Natural killer cell (primary cell): ENCODE data around the gene SLC23A2. TPM values are rescaled to one million over a fixed set of nuclear protein-coding genes. Genes with fewer than 3 reads are reported as not detected.

Experiments
- ATAC-seq, 3 donors: fragments of 150-1000 bp in 2 of 3; fragments of 200-7000 bp in 1 of 3; cut with Tn5 transposase; 1 replicate in 1 of 3; 2 replicates in 2 of 3; pipeline ENCODE4 v1.10.0; 2021; ENCODE audit warnings: mild to moderate bottlenecking in 2 of 3, moderate library complexity in 2 of 3
- DNase-seq, 2 donors: peaks; one replicate each; pipeline versions ENCODE4 v3.0.0 to v3.0.0-alpha.2; 2013 to 2021; ENCODE audit warnings: mixed read lengths in 1 of 2
- H3K27ac ChIP-seq: one replicate; pipeline ENCODE4 v1.5.1; 2013; ENCODE audit warnings: mild to moderate bottlenecking, low read length
- H3K27me3 ChIP-seq: one replicate; pipeline ENCODE4 v1.6.1; 2013; ENCODE audit warnings: low read length; ENCODE audit not compliant: control insufficient read depth, insufficient read depth
- H3K36me3 ChIP-seq: one replicate; pipeline ENCODE4 v1.6.1; 2013; ENCODE audit warnings: low read length; ENCODE audit not compliant: control insufficient read depth, insufficient read depth
- H3K4me1 ChIP-seq: one replicate; pipeline ENCODE4 v1.6.1; 2013; ENCODE audit warnings: low read length; ENCODE audit not compliant: control insufficient read depth, insufficient read depth
- H3K4me3 ChIP-seq: one replicate; pipeline ENCODE4 v1.5.1; 2013; ENCODE audit warnings: low read length
- H3K9me3 ChIP-seq: one replicate; pipeline ENCODE4 v1.6.1; 2013; ENCODE audit warnings: low read length; ENCODE audit not compliant: control insufficient read depth, insufficient read depth
- H3K27ac Mint-ChIP-seq, 2 donors: one replicate each; pipeline ENCODE4 v1.8.0; 2022; ENCODE audit warnings: mild to moderate bottlenecking in 2 of 2, mixed read lengths in 2 of 2, moderate library complexity in 1 of 2
- H3K27me3 Mint-ChIP-seq, 2 donors: one replicate each; pipeline ENCODE4 v1.8.0; 2022; ENCODE audit warnings: low read depth in 2 of 2, mixed read lengths in 2 of 2
- H3K36me3 Mint-ChIP-seq: one replicate; pipeline ENCODE4 v1.8.0; 2022; ENCODE audit warnings: mixed read lengths
- H3K4me1 Mint-ChIP-seq, 2 donors: one replicate each; pipeline ENCODE4 v1.8.0; 2022; ENCODE audit warnings: mixed read lengths in 2 of 2
- H3K4me3 Mint-ChIP-seq: one replicate; pipeline ENCODE4 v1.8.0; 2022; ENCODE audit warnings: mild to moderate bottlenecking, moderate library complexity, mixed read lengths
- H3K9me3 Mint-ChIP-seq, 2 donors: one replicate each; pipeline ENCODE4 v1.8.0; 2022; ENCODE audit warnings: mixed read lengths in 2 of 2
- CTCF ChIP-seq: fragments of 200-600 bp; IDR thresholded peaks from one replicate; pipeline ENCODE4 v1.8.0; 2022; ENCODE audit warnings: antibody characterized with exemption
- WGBS: methylation state at CpG from one replicate; pipeline ENCODE4 v1.1.7; 2013; ENCODE audit warnings: missing lambda C conversion rate; ENCODE audit not compliant: insufficient coverage; 5-methylcytosine and 5-hydroxymethylcytosine counted together
- intact Hi-C: fragments of 100-400 bp; cut with micrococcal nuclease; formaldehyde crosslinking; loops from one replicate; pipeline ENCODE4 v1.14.2; 2022
- total RNA-seq, 4 donors: library from RNA; stranded (reverse); fragments of 120-200 nt in 1 of 4; gene quantifications; one replicate each; pipeline versions ENCODE4 v1.2.3 to v1.2.4, GENCODE V29; 2013 to 2022

Gene SLC23A2
- total RNA-seq, 3 donors from 2014 or later (not counting 1 experiment from before 2014, with no cell fraction given) = 21.8 to 31.5 (median 26.0) TPM

DNA sequence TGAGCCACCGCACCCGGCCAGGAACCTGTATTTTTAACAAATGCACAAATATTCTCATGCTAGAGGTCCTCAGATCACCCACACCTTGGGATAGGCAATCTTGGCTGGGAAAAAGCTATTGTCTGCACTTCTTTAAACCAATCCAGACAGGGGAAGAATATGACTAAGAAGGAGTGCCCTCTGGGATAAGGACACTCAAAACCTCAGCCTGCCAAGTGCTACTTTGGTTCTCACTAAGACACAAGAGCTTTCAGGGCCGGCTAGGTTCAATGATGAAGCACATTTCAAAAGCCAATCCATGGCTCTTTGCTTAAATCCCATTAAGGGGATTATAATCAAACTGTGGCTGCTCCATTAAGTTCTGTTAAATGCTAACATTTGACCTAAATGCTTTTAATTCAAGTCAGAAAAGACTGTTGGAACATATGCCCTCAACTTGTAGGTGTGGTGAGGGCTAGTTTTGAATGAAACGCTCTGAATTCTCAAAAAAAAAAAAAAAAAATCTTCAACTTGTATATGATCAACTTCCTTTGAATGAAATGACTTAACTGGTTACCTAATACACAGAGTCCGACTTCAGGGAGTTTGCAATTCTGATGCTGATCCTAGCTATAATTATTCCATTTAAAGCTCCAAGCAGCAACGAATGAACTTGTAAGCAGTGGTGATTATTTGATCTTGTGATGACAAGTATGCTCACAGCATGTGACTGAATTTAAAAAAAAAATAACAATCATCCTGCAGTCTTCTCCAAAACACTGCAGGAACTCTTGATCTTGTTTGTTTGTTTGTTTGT lies 56.6 kb downstream of the SLC23A2 start:
- ATAC-seq (no peak), DNase-seq (no peak)
- Histone ChIP-seq H3K4me3 (no peak overlapping the region), H3K27me3 (no peaks in the 10 kb centered on the region), H3K36me3 (peaks cover 4% of the 10 kb centered on the region), H3K9me3 (no peaks in the 10 kb centered on the region), H3K27ac (no peak overlapping the region), H3K4me1 (no peaks in the 10 kb centered on the region)
- Mint-ChIP-seq H3K36me3 (no peaks in the 10 kb centered on the region), H3K4me1 (peaks cover 4 to 14% of the 10 kb centered on the region in 2 donors), H3K27me3 (no peaks in the 10 kb centered on the region), H3K4me3 (no peak overlapping the region), H3K9me3 (no peaks in the 10 kb centered on the region), H3K27ac (no peak overlapping the region)
- TF ChIP-seq CTCF = no peak
- intact Hi-C loops = no loop called here
- WGBS = 89% methylated on average over 4 of the region's 6 CpGs

- Histone ChIP-seq H3K27ac (no peak overlapping the region), H3K27me3 (no peaks in the 10 kb centered on the region), H3K36me3 (peaks cover 1% of the 10 kb centered on the region), H3K4me3 (no peak overlapping the region), H3K4me1 (no peaks in the 10 kb centered on the region), H3K9me3 (no peaks in the 10 kb centered on the region)
- H3K27me3 Mint-ChIP-seq = no peaks in the 10 kb centered on the region
- intact Hi-C loops = no loop called here
- no peak for DNase-seq
- H3K36me3 Mint-ChIP-seq = no peaks in the 10 kb centered on the region
- TF ChIP-seq CTCF = no peak
- WGBS = 55% methylated on average over 3 of the region's 5 CpGs
- no peak overlapping the region for H3K4me3 Mint-ChIP-seq
- no peak overlapping the region for H3K27ac Mint-ChIP-seq
- H3K4me1 Mint-ChIP-seq = peaks cover 0 to 14% of the 10 kb centered on the region in 2 donors
- no peak for ATAC-seq
- no peaks in the 10 kb centered on the region for H3K9me3 Mint-ChIP-seq
Measured at GRCh38 chr20:4942331-4942730, 59.0 kb downstream of the SLC23A2 start.

DNA sequence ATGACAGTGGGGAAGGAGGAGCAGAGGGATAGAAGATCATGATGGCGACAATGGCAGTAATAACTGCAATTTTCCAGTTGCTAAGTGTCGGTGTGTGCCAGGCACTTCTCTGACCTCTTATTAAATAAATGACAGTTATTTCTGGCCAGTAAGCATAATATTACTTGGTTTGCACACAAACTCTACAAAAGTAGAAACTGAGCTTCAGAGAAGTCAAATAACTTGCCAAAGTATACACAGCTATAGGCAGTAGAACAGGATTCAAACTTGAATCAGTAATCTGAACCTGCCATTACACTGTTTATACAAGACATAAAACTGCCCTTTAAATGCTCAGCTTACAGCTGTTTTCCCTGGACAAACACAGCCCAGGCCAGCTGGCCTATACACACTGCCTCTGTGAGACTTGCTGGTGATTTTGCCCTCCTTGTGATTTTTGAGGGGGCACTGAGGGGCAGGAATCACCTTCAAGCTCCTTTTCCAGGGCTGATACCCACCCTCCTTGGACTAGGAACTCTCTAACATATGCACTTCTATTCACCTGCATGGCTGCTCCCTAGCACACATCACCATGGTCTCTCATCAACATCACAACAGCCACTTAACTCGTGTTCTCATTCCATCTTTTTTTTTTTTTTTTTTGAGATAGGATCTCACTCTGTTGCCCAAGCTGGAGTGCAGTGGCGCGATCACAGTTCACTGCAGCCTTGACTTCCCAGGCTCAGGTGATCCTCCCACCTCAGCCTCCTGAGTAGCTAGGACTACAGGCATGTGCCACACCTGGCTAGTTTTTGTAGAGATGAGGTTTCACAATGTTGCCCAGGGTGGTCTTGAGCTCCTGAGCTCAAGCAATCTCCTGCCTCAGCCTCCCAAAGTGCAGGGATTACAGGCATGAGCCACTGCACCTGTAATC lies 63.6 kb downstream of the SLC23A2 start:
- DNase-seq = no peak
- Mint-ChIP-seq H3K4me3 (no peak overlapping the region), H3K4me1 (peaks cover 0 to 13% of the 10 kb centered on the region in 2 donors), H3K27ac (no peak overlapping the region), H3K27me3 (no peaks in the 10 kb centered on the region), H3K36me3 (no peaks in the 10 kb centered on the region), H3K9me3 (no peaks in the 10 kb centered on the region)
- Histone ChIP-seq H3K27me3 (no peaks in the 10 kb centered on the region), H3K4me1 (no peaks in the 10 kb centered on the region), H3K4me3 (no peak overlapping the region), H3K36me3 (no peaks in the 10 kb centered on the region), H3K27ac (no peak overlapping the region), H3K9me3 (no peaks in the 10 kb centered on the region)
- intact Hi-C loops = no loop called here
- WGBS = 80% methylated on average over 5 of the region's 5 CpGs
- TF ChIP-seq CTCF = no peak
- no peak for ATAC-seq
